CMK (cell line): ENCODE results near the gene C2orf78.
"Not testable (repeated sequence)": the region's sequence is repeated elsewhere in the genome, so short reads cannot be mapped to it uniquely, and the experiment has no call there.

Experiments
- DNase-seq: peaks from one replicate; pipeline ENCODE4 v3.0.0-alpha.2; 2010; ENCODE audit warnings: low read depth

C2orf78 gene

GRCh38 chr2:73780237-73780582 is 3.8 kb upstream of the C2orf78 start:
- no peak for DNase-seq

GRCh38 chr2:73783402-73783801 is 581 bp upstream of the C2orf78 start:
- DNase-seq: not testable (repeated sequence)

DNA sequence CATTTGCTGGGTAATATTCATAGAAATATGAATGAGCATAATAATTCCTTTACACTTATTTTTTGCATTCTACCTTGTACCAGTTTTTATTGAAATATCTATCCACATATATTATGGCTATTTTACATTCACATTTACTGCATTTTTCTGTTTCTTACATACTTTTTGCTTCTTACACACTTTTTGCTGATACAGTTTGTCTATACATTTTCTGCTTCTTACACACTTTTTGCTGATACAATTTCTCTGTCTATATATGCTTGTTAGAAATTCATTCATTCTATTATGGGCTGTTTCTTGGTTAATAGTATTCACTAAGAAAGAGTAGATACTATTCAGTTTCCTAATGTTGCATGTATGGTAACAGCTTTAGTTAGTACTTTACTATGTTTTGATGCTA is 27.9 kb downstream of the C2orf78 start:
- DNase-seq: no peak

DNA sequence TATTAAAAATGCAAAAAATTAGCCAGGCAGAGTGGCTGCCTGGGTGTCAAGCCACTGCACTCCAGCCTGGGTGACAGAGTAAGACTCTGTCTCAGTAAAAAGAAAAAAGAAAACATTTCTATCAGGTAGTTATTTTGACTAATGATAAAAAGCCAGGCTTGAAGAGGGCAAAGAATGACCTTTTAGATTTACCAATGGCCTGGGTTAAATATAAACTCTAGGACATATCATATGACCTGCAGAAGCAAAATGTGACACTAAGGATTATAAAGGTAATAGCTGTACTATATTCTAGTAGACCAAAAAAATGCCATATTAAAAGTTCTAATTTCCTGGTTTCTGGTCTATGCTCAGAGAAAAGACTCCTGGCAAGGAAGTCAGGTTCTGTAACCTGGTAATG is 28.7 kb downstream of the C2orf78 start:
- DNase-seq: no peak

DNA sequence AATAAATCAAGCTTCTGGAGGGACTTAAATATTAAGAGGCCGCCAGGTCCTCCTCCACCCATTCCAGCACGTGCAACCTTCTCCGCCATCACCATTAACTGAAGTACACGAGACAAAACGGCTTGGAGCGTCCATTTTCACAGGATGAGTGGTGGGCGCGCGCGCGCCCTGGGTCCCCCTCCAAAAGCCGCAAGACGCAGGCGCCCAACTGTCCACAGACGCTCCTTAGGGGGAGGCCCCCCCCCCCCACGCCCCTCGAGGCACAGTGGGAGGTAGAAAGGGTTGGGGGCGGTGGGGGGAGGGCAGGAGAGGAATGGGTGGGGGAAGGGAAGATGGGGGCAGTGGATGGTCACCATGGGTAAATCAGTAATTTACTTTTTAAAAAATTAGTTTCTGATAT is 34.3 kb downstream of the C2orf78 start:
- DNase-seq: no peak

DNA sequence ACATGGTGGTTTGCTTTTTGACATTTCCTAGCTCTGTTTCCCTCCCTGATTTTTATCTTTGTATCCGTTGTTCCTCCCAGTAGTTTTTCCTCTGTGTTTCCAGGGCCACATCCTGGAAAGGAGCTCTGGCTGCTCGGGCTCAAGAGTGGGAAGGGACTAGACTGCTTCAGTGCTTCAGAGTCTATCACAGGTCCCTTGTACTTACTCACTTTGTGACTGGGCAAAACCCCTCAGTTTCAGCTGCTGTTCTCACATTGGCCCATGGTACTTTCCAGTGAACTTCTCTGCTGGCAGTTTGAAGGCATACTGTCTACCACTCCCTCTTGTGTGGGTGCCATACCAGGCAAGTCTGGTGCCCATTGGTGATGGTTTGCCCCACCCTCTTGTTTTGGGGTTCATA is 37.2 kb downstream of the C2orf78 start:
- DNase-seq: no peak

- DNase-seq: no peak
Measured at GRCh38 chr2:73821669-73822068, 37.7 kb downstream of the C2orf78 start.

DNA sequence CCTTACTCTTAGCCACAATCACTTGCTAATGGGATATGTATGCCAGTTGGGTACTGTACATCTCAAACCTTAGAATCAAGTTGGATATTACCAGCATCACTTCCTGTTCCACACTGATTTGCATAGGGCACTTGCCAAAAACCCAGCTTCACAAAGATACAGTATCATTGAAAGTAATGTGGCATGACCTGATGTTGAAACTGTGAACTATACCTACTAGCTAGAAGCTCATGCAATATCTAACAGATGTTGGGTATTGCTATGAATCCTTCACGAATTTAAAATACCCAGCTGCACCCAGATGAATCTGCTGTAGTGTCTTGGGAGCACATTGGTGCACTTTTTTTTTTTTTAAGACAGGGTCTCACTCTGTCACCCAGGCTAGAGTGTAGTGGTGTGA is 38.3 kb downstream of the C2orf78 start:
- DNase-seq: no peak

DNA sequence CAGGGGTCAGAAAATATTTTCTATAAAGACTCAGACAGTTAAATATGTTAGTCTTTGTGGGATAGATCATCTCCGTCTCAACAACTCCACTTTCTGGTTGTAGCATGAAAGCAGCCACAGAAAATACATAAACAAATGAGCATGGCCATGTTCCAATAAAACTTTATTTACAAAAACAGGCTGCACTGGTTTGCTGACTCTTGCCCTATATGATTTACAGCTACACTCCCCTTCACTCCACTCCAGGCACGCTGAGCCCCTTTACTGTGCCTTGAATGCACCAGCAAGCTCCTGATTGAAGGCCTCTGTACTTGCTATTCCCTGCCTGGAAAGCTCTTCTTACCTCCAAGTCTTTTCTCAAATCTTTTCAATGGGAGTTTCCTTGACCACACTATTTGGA is 39.0 kb downstream of the C2orf78 start:
- DNase-seq: no peak

- DNase-seq: no peak
Measured at GRCh38 chr2:73823416-73823815, 39.4 kb downstream of the C2orf78 start.

- DNase-seq: peak; percentile 74
Measured at GRCh38 chr2:73823916-73824523, 40.0 kb downstream of the C2orf78 start.

- DNase-seq: no peak
Measured at GRCh38 chr2:73825408-73825807, 41.4 kb downstream of the C2orf78 start.

- DNase-seq: no peak
Measured at GRCh38 chr2:73827018-73827417, 43.0 kb downstream of the C2orf78 start.

DNA sequence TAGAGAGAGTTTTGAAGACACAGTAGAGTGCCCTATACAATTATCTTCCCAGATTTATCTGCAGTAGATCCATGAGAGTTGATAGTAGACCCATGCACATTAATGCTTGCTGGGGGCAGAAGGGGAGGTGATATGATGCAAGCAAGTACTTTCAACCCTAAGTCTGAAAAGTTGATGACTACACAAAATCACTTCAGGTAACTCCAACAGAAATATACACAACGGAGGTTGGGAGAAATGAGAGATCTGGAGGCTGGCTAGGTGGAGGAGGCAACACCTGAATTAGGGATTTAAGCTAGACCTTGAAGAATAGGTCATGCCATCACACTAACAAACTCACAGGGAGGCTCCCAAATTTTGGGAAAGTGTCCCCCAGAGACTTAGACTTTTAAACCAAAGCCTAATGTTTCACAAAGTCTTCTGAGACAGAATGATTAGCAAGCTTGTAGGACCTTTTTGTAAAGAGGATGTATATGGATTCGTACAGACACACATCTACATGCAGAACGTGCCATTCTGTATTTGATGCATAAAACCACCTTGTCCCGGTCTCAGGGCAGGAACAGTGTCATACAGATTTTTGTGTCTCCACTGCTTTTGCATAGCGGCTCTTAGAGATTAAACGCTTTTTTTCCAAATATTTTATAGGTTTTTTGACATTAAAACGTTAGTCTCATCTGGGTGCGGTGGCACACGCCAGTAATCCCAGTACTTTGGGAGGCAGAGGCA is 43.8 kb downstream of the C2orf78 start:
- no peak for DNase-seq

DNA sequence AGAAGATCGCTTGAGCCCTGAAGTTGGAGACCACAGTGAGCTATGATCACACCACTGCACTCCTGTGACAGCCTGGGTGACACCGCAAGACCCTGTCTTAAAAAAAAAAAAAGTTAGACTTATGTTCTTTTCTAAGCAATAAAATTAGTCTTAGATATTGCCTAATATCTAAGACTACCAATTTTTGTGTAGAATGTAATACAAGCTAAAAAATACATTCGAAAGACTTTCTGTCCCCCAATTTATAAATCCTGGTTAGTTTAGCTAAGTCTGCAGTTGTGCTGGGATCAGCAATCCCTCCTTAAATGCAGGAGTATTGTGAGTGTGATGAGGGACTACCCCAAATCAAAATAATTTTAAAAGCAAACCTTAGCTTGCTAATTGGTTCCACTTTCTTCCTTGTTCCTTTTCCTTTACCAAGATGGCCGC is 44.4 kb downstream of the C2orf78 start:
- DNase-seq: no peak

GRCh38 chr2:73828818-73829570 is 45.0 kb downstream of the C2orf78 start, which contains the start of gene STAMBP:
TSS of gene STAMBP (plus strand) at chr2:73828961. CDS start at chr2:73830857, 1,896 bp downstream.
- peak; percentile 88 for DNase-seq

- DNase-seq: no peak
Measured at GRCh38 chr2:73830871-73831401, 47.0 kb downstream of the C2orf78 start.

DNA sequence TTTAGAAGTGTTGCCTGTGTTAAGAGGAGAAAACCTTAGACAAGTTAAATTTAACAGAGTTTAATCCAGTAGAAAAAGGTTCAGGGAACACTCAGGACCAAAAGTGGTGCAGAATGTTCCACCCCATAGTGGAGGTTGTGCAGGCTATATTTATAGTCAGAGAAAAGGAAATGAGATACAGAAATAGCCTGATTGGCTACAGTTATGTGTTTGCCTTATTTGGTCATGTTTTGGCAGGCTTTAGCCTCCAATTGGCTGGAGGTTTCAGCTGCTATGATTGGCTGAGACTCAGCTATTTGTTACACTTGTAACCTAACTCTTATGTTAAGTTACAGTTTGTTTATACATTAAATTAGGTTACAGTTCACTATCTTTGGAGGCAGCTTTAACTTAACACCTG is 48.9 kb downstream of the C2orf78 start:
- no peak for DNase-seq

GRCh38 chr2:73836141-73836943 is 52.4 kb downstream of the C2orf78 start:
- no peak for DNase-seq

DNA sequence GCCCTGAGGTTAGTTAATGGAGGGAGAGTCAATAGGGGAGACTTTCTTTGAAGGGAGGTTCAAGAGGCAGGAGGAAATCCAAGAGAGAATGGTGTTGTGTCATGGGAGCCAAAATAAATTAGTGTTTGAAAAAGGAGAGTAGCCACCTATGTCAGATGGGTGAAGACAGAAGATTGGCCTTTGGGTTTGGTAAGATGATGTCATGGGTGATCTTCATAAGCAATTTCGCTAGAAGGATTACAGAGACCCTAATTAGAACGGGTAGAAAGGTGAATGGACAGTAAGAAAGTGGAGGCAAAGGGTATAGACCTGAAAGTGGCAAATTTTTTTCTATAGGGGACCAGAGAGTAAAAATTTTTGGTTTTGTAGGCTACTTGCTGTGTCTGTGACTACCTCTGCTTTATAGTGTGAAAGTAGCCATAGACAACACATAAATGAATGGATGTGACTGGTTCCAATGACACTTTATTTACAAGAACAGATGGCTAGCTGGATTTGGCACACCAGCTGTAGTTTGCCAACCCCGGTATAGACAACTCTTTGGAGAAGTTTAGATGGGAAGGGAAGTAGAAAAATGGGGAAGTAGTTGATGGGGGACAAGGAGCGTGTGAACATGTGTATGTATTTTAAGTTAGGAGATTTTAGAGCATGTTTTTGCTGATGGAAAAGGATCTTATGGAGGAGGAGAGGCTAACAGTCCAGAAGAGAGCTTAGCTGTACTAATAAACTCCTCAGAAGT is 54.0 kb downstream of the C2orf78 start:
- DNase-seq: no peak

GRCh38 chr2:73838889-73839534 is 55.0 kb downstream of the C2orf78 start:
- no peak for DNase-seq
